GM23248 (cell line): Measurements from ENCODE around the gene SH3TC1. TPM values are rescaled to one million over a fixed set of nuclear protein-coding genes. Genes with fewer than 3 reads are reported as not detected.

Source experiments
- DNase-seq: peaks from one replicate; pipeline ENCODE4 v3.0.0-alpha.2; 2015
- H2AFZ ChIP-seq: fragments of 200-600 bp; sonication (generic); 2 replicates; pipeline ENCODE4 v1.6.1; 2016; ENCODE audit warnings: antibody characterized with exemption
- H3F3A ChIP-seq: fragments of 200-600 bp; sonication (generic); 2 replicates; pipeline ENCODE4 v1.6.1; 2016; ENCODE audit warnings: mild to moderate bottlenecking, antibody characterized with exemption, mixed run types; ENCODE audit not compliant: insufficient read depth
- H3K27ac ChIP-seq: fragments of 200-600 bp; sonication (generic); 2 replicates; pipeline ENCODE4 v1.5.1; 2016; ENCODE audit warnings: mild to moderate bottlenecking
- H3K27me3 ChIP-seq: fragments of 200-600 bp; sonication (generic); replicated peaks from 2 replicates; pipeline ENCODE4 v1.6.1; 2016; ENCODE audit warnings: mild to moderate bottlenecking; ENCODE audit not compliant: insufficient read depth
- H3K36me3 ChIP-seq: fragments of 200-600 bp; sonication (generic); 2 replicates; pipeline ENCODE4 v1.6.1; 2016; ENCODE audit warnings: low read depth, mild to moderate bottlenecking
- H3K4me1 ChIP-seq: fragments of 200-600 bp; sonication (generic); 2 replicates; pipeline ENCODE4 v1.6.1; 2016; ENCODE audit warnings: mild to moderate bottlenecking; ENCODE audit not compliant: insufficient read depth
- H3K4me2 ChIP-seq: fragments of 200-600 bp; sonication (generic); one replicate; pipeline ENCODE4 v1.6.1; 2016; ENCODE audit warnings: mild to moderate bottlenecking; ENCODE audit not compliant: unreplicated experiment
- H3K4me3 ChIP-seq: fragments of 200-600 bp; sonication (generic); 2 replicates; pipeline ENCODE4 v1.5.1; 2016; ENCODE audit warnings: mild to moderate bottlenecking
- H3K79me2 ChIP-seq: fragments of 200-600 bp; sonication (generic); 2 replicates; pipeline ENCODE4 v1.6.1; 2016; ENCODE audit warnings: mild to moderate bottlenecking; ENCODE audit not compliant: insufficient read depth
- H3K9ac ChIP-seq: fragments of 200-600 bp; sonication (generic); 2 replicates; pipeline ENCODE4 v1.6.1; 2016; ENCODE audit warnings: mild to moderate bottlenecking
- H3K9me2 ChIP-seq: fragments of 200-600 bp; sonication (generic); 2 replicates; pipeline ENCODE4 v1.6.1; 2016; ENCODE audit warnings: mixed run types, mild to moderate bottlenecking, moderate library complexity; ENCODE audit not compliant: insufficient read depth
- H3K9me3 ChIP-seq: fragments of 200-600 bp; sonication (generic); one replicate; pipeline ENCODE4 v1.6.1; 2017; ENCODE audit warnings: low read depth
- H4K20me1 ChIP-seq: fragments of 200-600 bp; sonication (generic); 2 replicates; pipeline ENCODE4 v1.6.0; 2016; ENCODE audit not compliant: insufficient read depth
- EZH2 ChIP-seq: fragments of 200-600 bp; sonication (generic); IDR thresholded peaks from 2 replicates; pipeline ENCODE4 v1.6.1; 2018; ENCODE audit warnings: antibody characterized with exemption, mild to moderate bottlenecking; ENCODE audit not compliant: insufficient read depth, poor library complexity, severe bottlenecking
- EZH2phosphoT487 ChIP-seq: fragments of 200-600 bp; sonication (generic); IDR thresholded peaks from 2 replicates; pipeline ENCODE4 v1.6.1; 2018; ENCODE audit warnings: antibody characterized with exemption, moderate library complexity, mild to moderate bottlenecking, low read depth; ENCODE audit not compliant: insufficient read depth
- WGBS, 2 experiments: methylation state at CpG; one replicate each; pipeline ENCODE4 v1.1.6; 2015 to 2017; ENCODE audit warnings: low lambda C conversion rate in 2 of 2, low coverage in 1 of 2; ENCODE audit errors: missing lambda C conversion rate in 2 of 2; 5-methylcytosine and 5-hydroxymethylcytosine counted together
- in situ Hi-C: fragments of 300-500 bp; cut with MboI; formaldehyde crosslinking; loops from 2 replicates; pipeline ENCODE4 v1.15.0; 2020
- polyA plus RNA-seq: library from polyadenylated mRNA; unstranded; fragments of >200 nt; fragmentation: Nextera tagmentation; extraction: Ambion mirVana; gene quantifications from 2 replicates; pipeline ENCODE4 v1.2.1, GENCODE V29; 2016
- total RNA-seq: library from RNA; depleted of rRNA; stranded (reverse); fragments of >200 nt; shearing (Covaris generic); gene quantifications from 2 replicates; pipeline ENCODE4 v1.2.3, GENCODE V29; 2014

Gene SH3TC1
- total and polyA plus RNA-seq, 2 experiments from 2014 or later: 2.3 to 6.5 TPM

- Histone ChIP-seq H3K4me3 (no peak overlapping the region), H3F3A (no peaks in the 10 kb centered on the region; the same call in 1 of the 2 replicates), H3K79me2 (no peaks in the 10 kb centered on the region), H2AFZ (no peak overlapping the region), H4K20me1 (no peaks in the 10 kb centered on the region), H3K4me2 (no peak overlapping the region), H3K9ac (no peak overlapping the region), H3K27me3 (no peaks in the 10 kb centered on the region), H3K9me2 (no peaks in the 10 kb centered on the region), H3K27ac (no peak overlapping the region), H3K36me3 (no peaks in the 10 kb centered on the region), H3K4me1 (peaks cover 10% of the 10 kb centered on the region), H3K9me3 (no peaks in the 10 kb centered on the region)
- no peak for DNase-seq
- in situ Hi-C loops: no loop called here
- TF ChIP-seq EZH2 (no peak), EZH2phosphoT487 (no peak)
- WGBS, 2 experiments: 94 to 96% methylated on average over 10 of the region's 10 CpGs
Measured at GRCh38 chr4:8283161-8283560, 84.1 kb downstream of the SH3TC1 start.

GRCh38 chr4:8283631-8284121 is 84.6 kb downstream of the SH3TC1 start:
- no peaks in the 10 kb centered on the region for H3K9me2 ChIP-seq
- TF ChIP-seq EZH2 (no peak), EZH2phosphoT487 (no peak)
- no peak overlapping the region for H3K4me2 ChIP-seq
- peaks cover 6% of the 10 kb centered on the region for H3K4me1 ChIP-seq
- 74 to 77% methylated on average over 20 of the region's 20 CpGs for WGBS, 2 experiments
- no peak overlapping the region for H2AFZ ChIP-seq
- DNase-seq: no peak
- H3K36me3 ChIP-seq: no peaks in the 10 kb centered on the region
- no peaks in the 10 kb centered on the region for H3K9me3 ChIP-seq
- no peak overlapping the region for H3K4me3 ChIP-seq
- no peaks in the 10 kb centered on the region for H4K20me1 ChIP-seq
- no peak overlapping the region for H3K9ac ChIP-seq
- in situ Hi-C loops: no loop called here
- no peak overlapping the region for H3K27ac ChIP-seq
- no peaks in the 10 kb centered on the region for H3K27me3 ChIP-seq
- H3F3A ChIP-seq: no peaks in the 10 kb centered on the region; the same call in 1 of the 2 replicates
- no peaks in the 10 kb centered on the region for H3K79me2 ChIP-seq

- H3K9me2 ChIP-seq: no peaks in the 10 kb centered on the region
- no peak for DNase-seq
- no peak overlapping the region for H3K9ac ChIP-seq
- TF ChIP-seq EZH2phosphoT487 (no peak), EZH2 (no peak)
- no peak overlapping the region for H3K27ac ChIP-seq
- no peaks in the 10 kb centered on the region for H3K27me3 ChIP-seq
- H3K9me3 ChIP-seq: no peaks in the 10 kb centered on the region
- no peak overlapping the region for H2AFZ ChIP-seq
- no peaks in the 10 kb centered on the region for H4K20me1 ChIP-seq
- no peaks in the 10 kb centered on the region for H3K79me2 ChIP-seq
- H3K36me3 ChIP-seq: no peaks in the 10 kb centered on the region
- H3K4me1 ChIP-seq: no peaks in the 10 kb centered on the region
- H3K4me2 ChIP-seq: no peak overlapping the region
- 78% methylated on average over 11 of the region's 11 CpGs for WGBS, 2 experiments
- no peak overlapping the region for H3K4me3 ChIP-seq
- in situ Hi-C loops: no loop called here
- no peaks in the 10 kb centered on the region for H3F3A ChIP-seq
Measured at GRCh38 chr4:8284391-8284790, 85.3 kb downstream of the SH3TC1 start.

DNA sequence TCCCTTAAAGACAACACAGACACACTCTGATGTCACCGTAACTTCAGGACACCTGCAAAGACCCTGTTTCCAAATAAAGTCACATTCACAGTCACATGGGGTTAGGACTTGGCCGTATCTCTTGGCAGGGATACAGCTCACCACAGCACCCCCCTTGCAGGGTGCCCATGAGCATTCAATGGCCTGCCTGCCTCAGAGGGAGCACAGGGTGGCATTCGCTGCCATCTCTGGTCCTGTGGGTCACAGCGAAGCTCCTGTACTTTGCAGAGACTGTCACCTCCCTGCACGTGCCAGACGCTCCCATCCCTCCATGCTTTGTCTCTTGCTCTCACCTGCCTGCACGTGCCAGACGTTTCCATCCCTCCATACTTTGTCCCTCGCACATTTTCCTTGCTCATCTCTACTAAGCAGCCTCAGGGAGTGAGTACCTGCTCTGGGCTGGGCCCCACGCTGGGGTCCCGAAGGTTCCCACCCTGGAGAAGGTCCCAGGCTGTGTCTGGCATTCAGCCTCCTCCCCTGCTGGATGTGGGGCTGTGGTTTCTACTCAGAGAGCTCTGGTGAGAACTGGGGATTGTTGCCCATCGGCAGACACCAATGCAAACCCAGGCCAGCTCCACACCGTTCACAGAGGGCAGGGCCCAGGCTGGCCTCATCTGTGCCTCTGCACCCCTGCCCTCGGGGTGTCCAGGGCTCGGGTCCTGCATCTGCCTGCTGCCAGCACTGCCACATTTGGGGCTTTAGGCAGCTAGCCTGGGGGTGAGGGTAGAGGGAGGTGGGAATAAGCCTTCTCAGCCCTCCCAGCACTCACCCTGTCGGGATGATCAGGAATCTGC is 86.3 kb downstream of the SH3TC1 start:
- Histone ChIP-seq H3K36me3 (no peaks in the 10 kb centered on the region), H3K9ac (no peak overlapping the region), H3K79me2 (no peaks in the 10 kb centered on the region), H3K4me2 (no peak overlapping the region), H3K4me1 (no peaks in the 10 kb centered on the region), H3K9me3 (no peaks in the 10 kb centered on the region), H3K4me3 (no peak overlapping the region), H3K27me3 (no peaks in the 10 kb centered on the region), H3F3A (no peaks in the 10 kb centered on the region), H4K20me1 (no peaks in the 10 kb centered on the region), H2AFZ (no peak overlapping the region), H3K9me2 (no peaks in the 10 kb centered on the region), H3K27ac (no peak overlapping the region)
- TF ChIP-seq EZH2: no peak
- DNase-seq: no peak
- WGBS, 2 experiments: 77 to 80% methylated on average over 16 of the region's 16 CpGs
- in situ Hi-C loops: no loop called here
